MCF 10A (cell line): ENCODE data around the gene ASMTL. TPM values are rescaled to one million over a fixed set of nuclear protein-coding genes. Genes with fewer than 3 reads are reported as not detected.

Experiments used
- BruUV-seq: library from RNA; stranded (reverse); fragments of 400-500 nt; replicated peaks from 2 replicates; lab custom pipeline; 2021; lab: Mats Ljungman, UMichigan
- CTCF ChIA-PET: fragments of 300-600 bp; sonication (Branson Sonifier 250); formaldehyde crosslinking; extraction: SDS; loops from one replicate; lab custom pipeline; 2021; ENCODE audit warnings: antibody characterized with exemption, inconsistent platforms; lab: Yijun Ruan, JAX
- POLR2A ChIA-PET: fragments of 300-600, 350-650 bp; sonication (Branson Sonifier 250); formaldehyde crosslinking; extraction: SDS; loops from one replicate; lab custom pipeline; 2020; ENCODE audit warnings: antibody characterized with exemption, inconsistent platforms; lab: Yijun Ruan, JAX
- DNase-seq: peaks from one replicate; pipeline ENCODE4 v3.0.0-alpha.2; 2018; ENCODE audit not compliant: unreplicated experiment
- H3K27ac Mint-ChIP-seq: one replicate; pipeline ENCODE4 v1.8.0; 2022; ENCODE audit warnings: mild to moderate bottlenecking, low read depth, mixed read lengths; ENCODE audit not compliant: unreplicated experiment
- H3K27me3 Mint-ChIP-seq: one replicate; pipeline ENCODE4 v1.8.0; 2022; ENCODE audit warnings: mixed read lengths; ENCODE audit not compliant: insufficient read depth, unreplicated experiment
- H3K36me3 Mint-ChIP-seq: one replicate; pipeline ENCODE4 v1.8.0; 2022; ENCODE audit warnings: mild to moderate bottlenecking, moderate library complexity, mixed read lengths; ENCODE audit not compliant: insufficient read depth, unreplicated experiment
- H3K4me1 Mint-ChIP-seq: one replicate; pipeline ENCODE4 v1.8.0; 2022; ENCODE audit warnings: mixed read lengths; ENCODE audit not compliant: insufficient read depth, unreplicated experiment
- H3K4me3 Mint-ChIP-seq: one replicate; pipeline ENCODE4 v1.8.0; 2022; ENCODE audit warnings: mild to moderate bottlenecking, moderate library complexity, mixed read lengths; ENCODE audit not compliant: unreplicated experiment
- H3K9me3 Mint-ChIP-seq: one replicate; pipeline ENCODE4 v1.8.0; 2022; ENCODE audit warnings: mixed read lengths; ENCODE audit not compliant: unreplicated experiment
- intact Hi-C: fragments of 100-400 bp; cut with micrococcal nuclease; formaldehyde crosslinking; loops from 2 replicates; pipeline ENCODE4 v1.14.1; 2022
- total RNA-seq: library from RNA; stranded (reverse); gene quantifications from 2 replicates; pipeline ENCODE4 v1.2.3, GENCODE V29; 2022
- TF ChIP-seq, protein P1 (sequence below): fragments of 200-600 bp; IDR thresholded peaks from one replicate; pipeline ENCODE4 v1.8.0; 2022; ENCODE audit warnings: antibody characterized with exemption, mild to moderate bottlenecking; ENCODE audit not compliant: unreplicated experiment

ASMTL gene
- total RNA-seq, 1 experiment from 2014 or later, result 20.6 TPM

- CTCF ChIA-PET, result no interaction called here
- BruUV-seq, result no TSS peak
- no peak for DNase-seq
- Mint-ChIP-seq H3K4me3 (no peak overlapping the region), H3K4me1 (no peaks in the 10 kb centered on the region), H3K9me3 (peaks cover 29% of the 10 kb centered on the region), H3K27me3 (no peaks in the 10 kb centered on the region), H3K27ac (no peak overlapping the region), H3K36me3 (peaks cover 30% of the 10 kb centered on the region)
- POLR2A ChIA-PET, result no interaction called here
- intact Hi-C loops, result no loop called here
- TF ChIP-seq, protein P1, sequence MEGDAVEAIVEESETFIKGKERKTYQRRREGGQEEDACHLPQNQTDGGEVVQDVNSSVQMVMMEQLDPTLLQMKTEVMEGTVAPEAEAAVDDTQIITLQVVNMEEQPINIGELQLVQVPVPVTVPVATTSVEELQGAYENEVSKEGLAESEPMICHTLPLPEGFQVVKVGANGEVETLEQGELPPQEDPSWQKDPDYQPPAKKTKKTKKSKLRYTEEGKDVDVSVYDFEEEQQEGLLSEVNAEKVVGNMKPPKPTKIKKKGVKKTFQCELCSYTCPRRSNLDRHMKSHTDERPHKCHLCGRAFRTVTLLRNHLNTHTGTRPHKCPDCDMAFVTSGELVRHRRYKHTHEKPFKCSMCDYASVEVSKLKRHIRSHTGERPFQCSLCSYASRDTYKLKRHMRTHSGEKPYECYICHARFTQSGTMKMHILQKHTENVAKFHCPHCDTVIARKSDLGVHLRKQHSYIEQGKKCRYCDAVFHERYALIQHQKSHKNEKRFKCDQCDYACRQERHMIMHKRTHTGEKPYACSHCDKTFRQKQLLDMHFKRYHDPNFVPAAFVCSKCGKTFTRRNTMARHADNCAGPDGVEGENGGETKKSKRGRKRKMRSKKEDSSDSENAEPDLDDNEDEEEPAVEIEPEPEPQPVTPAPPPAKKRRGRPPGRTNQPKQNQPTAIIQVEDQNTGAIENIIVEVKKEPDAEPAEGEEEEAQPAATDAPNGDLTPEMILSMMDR, result no peak
Measured at GRCh38 chrX:1359477-1359873, 93.2 kb downstream of the ASMTL start.

DNA sequence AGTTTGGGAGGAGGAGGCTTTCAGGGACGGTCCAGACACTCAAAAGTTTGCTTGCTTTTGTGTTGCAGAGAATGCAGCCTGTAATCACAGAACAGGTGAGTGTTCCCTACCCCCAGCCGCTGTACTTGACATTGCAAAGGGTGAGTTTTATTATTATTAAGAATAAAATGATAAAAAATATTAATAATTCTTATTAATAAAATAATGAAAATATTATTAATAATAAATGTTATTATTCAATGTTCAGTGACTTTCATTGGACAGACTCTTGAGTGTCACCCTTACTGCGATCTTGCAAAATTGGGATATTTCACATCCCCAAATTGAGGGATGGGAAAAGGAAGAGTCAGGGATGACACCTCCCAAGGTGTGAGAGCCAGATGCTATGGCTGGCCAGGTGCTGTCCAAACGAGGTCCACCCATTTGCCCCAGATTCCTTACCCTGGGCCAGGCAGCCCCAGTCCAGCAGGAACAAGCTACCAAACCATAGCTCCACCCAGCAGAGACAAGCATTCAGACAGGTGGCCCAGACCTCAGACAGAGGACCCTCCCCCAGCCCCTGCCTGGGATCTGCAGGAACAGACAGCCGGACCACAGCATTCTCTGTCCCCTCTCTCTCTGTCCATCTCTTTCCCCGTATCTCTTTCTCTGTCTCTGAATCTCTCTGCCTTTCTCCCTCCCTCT is 93.8 kb downstream of the ASMTL start:
- DNase-seq, result no peak
- peaks cover 27% of the 10 kb centered on the region for H3K36me3 Mint-ChIP-seq
- no peak overlapping the region for H3K4me3 Mint-ChIP-seq
- TF ChIP-seq, protein P1, result no peak
- no peak overlapping the region for H3K27ac Mint-ChIP-seq
- ChIA-PET CTCF (no interaction called here), POLR2A (no interaction called here)
- intact Hi-C loops, result no loop called here
- BruUV-seq, result no TSS peak
- no peaks in the 10 kb centered on the region for H3K4me1 Mint-ChIP-seq
- H3K9me3 Mint-ChIP-seq, result peaks cover 29% of the 10 kb centered on the region
- no peaks in the 10 kb centered on the region for H3K27me3 Mint-ChIP-seq

DNA sequence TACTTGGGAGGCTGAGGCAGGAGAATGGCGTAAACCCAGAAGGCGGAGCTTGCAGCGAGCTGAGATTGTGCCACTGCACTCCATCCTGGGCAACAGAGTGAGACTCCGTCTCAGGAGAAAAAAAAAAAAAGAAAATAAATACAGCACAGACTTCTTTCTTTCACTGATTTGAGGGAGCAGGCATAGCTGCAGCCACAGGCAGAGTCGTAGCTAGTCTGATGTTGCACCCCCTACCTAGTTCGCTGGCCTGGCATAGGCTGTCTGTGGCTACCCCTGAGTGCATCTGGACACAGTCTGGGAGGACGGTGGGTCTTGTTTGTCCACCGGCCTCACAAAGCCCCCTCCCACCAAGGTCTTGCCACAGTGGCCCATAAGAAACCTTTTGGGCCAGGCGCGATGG is 94.7 kb downstream of the ASMTL start:
- POLR2A ChIA-PET, result no interaction called here
- CTCF ChIA-PET, result no interaction called here
- TF ChIP-seq, protein P1, result no peak
- Mint-ChIP-seq H3K27me3 (no peaks in the 10 kb centered on the region), H3K4me1 (no peaks in the 10 kb centered on the region), H3K9me3 (peaks cover 29% of the 10 kb centered on the region), H3K4me3 (no peak overlapping the region), H3K27ac (no peak overlapping the region), H3K36me3 (peaks cover 18% of the 10 kb centered on the region)
- intact Hi-C loops, result no loop called here
- no TSS peak for BruUV-seq
- DNase-seq, result no peak

DNA sequence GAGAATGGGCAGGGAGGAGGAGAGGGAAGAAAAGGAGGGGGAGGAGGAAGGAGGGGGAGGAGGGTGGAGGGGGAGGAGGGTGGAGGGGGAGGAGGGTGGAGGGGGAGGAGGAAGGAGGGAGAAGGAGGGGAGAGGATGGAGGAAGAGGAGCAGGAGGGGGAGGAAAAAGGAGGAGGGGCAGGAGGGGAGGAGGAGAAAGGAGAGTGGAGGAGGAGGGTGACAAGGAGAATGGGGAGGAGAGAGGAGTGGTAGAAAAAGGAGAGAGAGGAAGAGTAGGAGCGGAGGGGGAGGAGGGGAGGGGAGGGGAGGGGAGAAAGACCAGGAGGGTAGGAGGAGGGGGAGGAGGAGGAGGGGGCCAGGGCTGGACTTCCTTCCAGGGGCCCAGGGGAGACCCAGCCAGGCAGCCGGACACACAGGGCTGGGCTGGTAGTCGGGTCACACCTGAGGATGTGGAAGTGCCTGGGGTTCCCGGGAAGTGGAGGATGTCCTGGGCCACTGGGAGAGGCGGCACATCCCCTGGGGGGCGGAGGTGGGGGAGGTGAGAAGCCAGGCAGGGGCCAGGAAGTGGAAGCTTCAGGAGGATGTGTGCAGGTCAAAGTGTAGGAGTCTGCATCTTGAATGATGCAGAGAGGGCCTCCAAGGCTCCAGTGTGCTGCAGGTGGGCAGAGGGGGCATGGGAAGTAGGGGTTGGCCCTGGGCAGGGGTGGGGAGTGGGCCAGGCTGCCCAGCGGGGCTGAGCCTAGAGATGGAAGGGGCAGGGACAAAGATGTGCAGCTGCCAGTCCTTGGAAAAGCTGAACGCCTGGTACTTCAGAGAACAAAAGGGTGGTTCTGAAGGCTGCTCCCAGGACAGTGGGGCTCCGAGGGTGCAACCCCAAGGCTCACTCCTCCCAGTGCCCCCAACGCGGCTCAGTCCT is 97.3 kb downstream of the ASMTL start:
- intact Hi-C loops, result no loop called here
- H3K27ac Mint-ChIP-seq, result no peak overlapping the region
- POLR2A ChIA-PET, result no interaction called here
- no peak overlapping the region for H3K4me3 Mint-ChIP-seq
- H3K4me1 Mint-ChIP-seq, result no peaks in the 10 kb centered on the region
- DNase-seq, result no peak
- peaks cover 15% of the 10 kb centered on the region for H3K9me3 Mint-ChIP-seq
- BruUV-seq, result no TSS peak
- TF ChIP-seq, protein P1, result no peak
- CTCF ChIA-PET, result no interaction called here
- no peaks in the 10 kb centered on the region for H3K27me3 Mint-ChIP-seq
- peaks cover 5% of the 10 kb centered on the region for H3K36me3 Mint-ChIP-seq
